ENCODE data around the gene CHST13. TPM values are rescaled to one million over a fixed set of nuclear protein-coding genes. Genes with fewer than 3 reads are reported as not detected.

Gene CHST13
- total RNA-seq, 1 donor from 2014 or later, result 0.64 TPM

DNA sequence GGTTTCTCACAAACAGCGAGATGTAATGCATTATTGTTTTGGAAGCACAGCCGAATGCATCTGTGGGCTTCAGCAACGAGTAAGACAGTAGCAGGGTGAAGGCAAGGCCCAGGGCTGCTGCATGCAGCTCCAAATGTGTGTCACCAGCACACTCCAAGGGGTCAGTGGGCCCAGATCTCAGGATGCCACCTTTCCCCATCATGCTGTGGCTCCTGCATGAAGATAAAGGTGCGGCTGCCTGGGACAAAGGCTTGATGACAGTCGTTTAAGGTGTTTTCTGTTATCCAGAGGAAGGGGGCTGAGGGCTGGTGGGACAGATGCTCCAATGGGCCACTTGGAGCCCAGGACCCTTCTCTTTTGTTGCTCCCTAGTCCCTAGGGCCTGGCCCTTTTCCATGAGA lies 21.6 kb downstream of the CHST13 start:
- Histone ChIP-seq H3K27ac (no peak overlapping the region), H3K27me3 (peaks cover 23% of the 10 kb centered on the region), H3K4me3 (no peak overlapping the region), H3K9me3 (no peaks in the 10 kb centered on the region), H3K36me3 (no peaks in the 10 kb centered on the region), H3K4me1 (peaks cover 7% of the 10 kb centered on the region)
- ATAC-seq (no peak), DNase-seq (no peak)
- intact Hi-C loops (cut with DNase I), result no loop called here
- TF ChIP-seq, protein P1, sequence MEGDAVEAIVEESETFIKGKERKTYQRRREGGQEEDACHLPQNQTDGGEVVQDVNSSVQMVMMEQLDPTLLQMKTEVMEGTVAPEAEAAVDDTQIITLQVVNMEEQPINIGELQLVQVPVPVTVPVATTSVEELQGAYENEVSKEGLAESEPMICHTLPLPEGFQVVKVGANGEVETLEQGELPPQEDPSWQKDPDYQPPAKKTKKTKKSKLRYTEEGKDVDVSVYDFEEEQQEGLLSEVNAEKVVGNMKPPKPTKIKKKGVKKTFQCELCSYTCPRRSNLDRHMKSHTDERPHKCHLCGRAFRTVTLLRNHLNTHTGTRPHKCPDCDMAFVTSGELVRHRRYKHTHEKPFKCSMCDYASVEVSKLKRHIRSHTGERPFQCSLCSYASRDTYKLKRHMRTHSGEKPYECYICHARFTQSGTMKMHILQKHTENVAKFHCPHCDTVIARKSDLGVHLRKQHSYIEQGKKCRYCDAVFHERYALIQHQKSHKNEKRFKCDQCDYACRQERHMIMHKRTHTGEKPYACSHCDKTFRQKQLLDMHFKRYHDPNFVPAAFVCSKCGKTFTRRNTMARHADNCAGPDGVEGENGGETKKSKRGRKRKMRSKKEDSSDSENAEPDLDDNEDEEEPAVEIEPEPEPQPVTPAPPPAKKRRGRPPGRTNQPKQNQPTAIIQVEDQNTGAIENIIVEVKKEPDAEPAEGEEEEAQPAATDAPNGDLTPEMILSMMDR (IDR thresholded peaks at IDR 0.05), result no peak

DNA sequence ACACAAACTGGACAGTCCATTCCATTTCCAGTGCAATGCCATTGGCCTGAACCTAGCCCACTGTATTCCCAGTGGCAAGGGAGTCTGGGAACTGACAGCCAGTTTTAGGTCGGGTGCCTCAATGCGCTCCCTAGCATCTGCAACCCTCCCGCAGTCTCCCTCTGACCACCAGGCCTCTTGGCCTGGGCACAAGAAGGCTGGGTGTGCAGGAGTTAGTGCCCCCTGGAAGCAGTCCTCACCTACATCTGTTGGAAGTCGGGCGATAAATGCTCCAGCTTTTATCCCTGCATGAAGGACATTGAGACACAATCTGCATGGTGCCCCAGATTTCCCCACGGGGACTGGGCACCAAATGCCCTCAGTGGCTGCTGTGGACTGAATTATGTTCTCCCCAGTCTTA lies 22.1 kb downstream of the CHST13 start:
- no peak for ATAC-seq
- Histone ChIP-seq H3K9me3 (no peaks in the 10 kb centered on the region), H3K4me3 (no peak overlapping the region), H3K4me1 (peaks cover 2% of the 10 kb centered on the region), H3K36me3 (no peaks in the 10 kb centered on the region), H3K27ac (no peak overlapping the region), H3K27me3 (peaks cover 20% of the 10 kb centered on the region)
- peak; percentile 44 for DNase-seq
- TF ChIP-seq, protein P1 (IDR thresholded peaks at IDR 0.05), result no peak
- intact Hi-C loops (cut with DNase I), result no loop called here

DNA sequence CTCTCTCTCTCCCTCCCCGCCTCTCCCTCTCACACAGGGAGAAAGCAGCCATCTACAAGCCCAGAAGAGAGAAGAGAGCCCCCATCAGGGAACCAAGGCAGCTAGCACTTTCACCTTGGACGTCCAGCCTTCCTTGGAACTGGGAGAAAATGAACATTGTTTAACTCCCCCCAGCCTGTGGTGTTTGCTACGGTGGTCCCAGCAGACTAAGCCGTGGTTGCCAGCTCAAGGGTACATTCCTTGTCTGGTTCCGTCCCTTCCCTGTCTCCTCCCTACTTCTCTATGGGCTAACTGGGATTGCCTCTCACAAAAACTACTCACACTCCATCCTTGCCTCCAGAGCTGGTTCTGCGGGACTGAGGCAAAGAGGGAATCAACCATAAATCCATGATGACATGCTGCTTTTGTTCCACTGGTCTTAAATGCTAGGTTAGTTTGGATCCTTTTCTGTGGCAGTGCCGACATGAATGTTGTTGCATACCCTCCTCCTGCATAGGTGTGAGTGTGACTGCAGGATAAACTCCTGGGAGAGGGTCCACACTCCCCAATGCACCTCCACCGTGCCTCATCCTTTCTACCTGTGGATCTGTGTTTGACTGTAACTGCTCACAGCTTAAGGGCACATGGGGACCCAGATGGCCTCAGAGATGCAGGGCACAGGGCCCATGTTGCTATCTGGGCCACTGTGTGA lies 22.7 kb downstream of the CHST13 start:
- DNase-seq (no peak), ATAC-seq (no peak)
- no peaks in the 10 kb centered on the region for H3K9me3 ChIP-seq
- H3K27ac ChIP-seq, result no peak overlapping the region
- H3K4me3 ChIP-seq, result no peak overlapping the region
- TF ChIP-seq, protein P1 (IDR thresholded peaks at IDR 0.05), result no peak
- peaks cover 13% of the 10 kb centered on the region for H3K27me3 ChIP-seq
- no peaks in the 10 kb centered on the region for H3K4me1 ChIP-seq
- H3K36me3 ChIP-seq, result no peaks in the 10 kb centered on the region
- intact Hi-C loops (cut with DNase I), result no loop called here

DNA sequence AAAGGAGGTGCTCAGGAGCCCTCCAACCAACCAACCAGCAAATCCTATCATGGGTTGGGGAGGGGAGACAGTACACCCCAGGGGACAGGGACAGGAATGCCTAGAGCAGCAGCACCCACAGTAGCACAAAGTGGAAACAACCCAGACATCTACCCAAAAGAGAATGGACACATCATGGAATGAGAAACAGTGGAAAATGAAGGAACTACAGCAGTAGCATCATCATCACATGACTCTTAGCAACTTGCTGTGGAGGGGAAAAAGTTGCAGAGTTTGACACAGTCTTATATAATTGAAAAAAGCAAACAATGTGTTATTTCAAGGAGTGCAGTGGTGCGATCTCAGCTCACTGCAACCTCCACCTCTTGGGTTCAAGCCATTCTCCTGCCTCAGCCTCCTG lies 23.8 kb downstream of the CHST13 start:
- no peak for DNase-seq

DNA sequence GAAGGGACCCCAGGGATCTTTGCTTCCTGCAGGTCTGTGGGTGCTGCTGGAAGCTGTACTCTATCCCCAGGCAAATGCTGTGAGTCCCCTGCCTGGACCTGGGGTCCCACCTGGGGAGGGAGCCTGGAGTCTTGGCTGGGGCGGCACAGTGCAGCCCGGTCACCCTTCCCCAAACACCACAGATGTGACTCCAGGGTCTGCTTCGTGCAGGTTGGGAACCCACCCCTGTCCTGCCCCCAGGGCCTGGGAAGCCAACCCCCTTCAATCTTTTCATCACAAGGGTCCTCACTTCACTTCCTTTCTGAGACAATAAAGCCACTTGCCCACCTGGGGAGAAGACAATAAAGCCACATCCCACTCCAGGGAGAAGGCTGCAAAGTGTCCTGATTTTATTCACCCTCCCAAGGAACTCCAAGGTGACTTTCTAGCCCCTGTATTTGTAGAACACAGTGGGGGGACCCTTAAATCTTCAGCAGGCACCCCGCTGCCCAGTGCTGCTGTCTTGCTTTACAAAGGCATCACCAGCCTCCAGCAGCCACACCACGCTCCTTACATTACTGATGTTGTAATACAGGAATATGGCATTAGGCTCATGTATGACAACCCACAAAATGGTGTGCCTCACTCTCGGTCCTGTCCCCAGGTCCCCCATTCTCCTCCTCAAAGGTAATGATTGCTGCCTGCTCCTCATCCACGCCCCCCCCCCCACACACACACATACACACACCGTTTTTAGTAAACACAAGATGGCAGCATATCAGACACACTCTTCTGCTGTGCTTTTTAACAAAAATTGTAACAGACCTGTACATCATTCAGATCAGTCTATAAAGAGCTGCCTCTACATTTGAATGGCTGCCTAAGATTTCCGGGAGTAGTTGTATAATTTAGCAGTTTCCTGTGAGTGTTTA lies 24.9 kb downstream of the CHST13 start:
- TF ChIP-seq, protein P1 (IDR thresholded peaks at IDR 0.05), result no peak
- Histone ChIP-seq H3K27ac (no peak overlapping the region), H3K9me3 (no peaks in the 10 kb centered on the region), H3K4me1 (no peaks in the 10 kb centered on the region), H3K4me3 (no peak overlapping the region), H3K27me3 (no peaks in the 10 kb centered on the region), H3K36me3 (no peaks in the 10 kb centered on the region)
- intact Hi-C loops (cut with DNase I), result no loop called here
- ATAC-seq (no peak), DNase-seq (peak; percentile 37)

More for the DNA sequence above, 23.8 kb downstream of the CHST13 start:
- Histone ChIP-seq H3K27ac (no peak overlapping the region), H3K4me1 (no peaks in the 10 kb centered on the region), H3K36me3 (no peaks in the 10 kb centered on the region), H3K9me3 (no peaks in the 10 kb centered on the region), H3K4me3 (no peak overlapping the region), H3K27me3 (peaks cover 2% of the 10 kb centered on the region)
- intact Hi-C loops (cut with DNase I), result no loop called here
- ATAC-seq, result no peak
- TF ChIP-seq, protein P1 (IDR thresholded peaks at IDR 0.05), result no peak

Data from upper lobe of right lung (tissue), 1 donor.